Stimulated activated CD8-positive, alpha-beta memory T cell treated with anti-CD3 and anti-CD28 coated beads, Interleukin-12 subunit alpha, Interleukin-12 subunit beta, amount 100 ng/mL, for 24 hours (primary cell): ENCODE data around the gene ZNF76.

Experiments
- DNase-seq: peaks from one replicate; pipeline ENCODE4 v3.0.0-alpha.2; 2020; ENCODE audit errors: extremely low read depth

ZNF76 gene

DNA sequence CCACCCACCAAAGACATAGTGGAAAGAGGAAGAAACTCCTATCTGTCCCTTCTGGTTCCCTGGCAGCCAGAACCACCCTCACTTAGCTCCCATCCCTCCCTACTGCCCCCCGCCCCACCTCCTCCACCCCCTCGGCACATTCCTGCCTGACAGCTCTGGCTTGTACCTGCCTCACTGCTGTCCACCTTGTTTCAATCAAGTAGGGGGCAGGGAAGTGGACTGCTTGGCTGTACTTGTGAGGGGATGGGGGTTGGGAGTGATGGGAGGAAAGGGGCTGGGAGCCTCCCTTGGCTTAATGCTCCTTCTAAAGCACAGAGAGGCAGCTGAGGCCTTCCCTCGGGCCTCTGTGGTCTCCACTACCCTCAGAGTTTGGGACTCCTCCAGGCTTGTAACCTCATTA, 22.1 kb upstream of the ZNF76 start:
- DNase-seq = no peak

DNA sequence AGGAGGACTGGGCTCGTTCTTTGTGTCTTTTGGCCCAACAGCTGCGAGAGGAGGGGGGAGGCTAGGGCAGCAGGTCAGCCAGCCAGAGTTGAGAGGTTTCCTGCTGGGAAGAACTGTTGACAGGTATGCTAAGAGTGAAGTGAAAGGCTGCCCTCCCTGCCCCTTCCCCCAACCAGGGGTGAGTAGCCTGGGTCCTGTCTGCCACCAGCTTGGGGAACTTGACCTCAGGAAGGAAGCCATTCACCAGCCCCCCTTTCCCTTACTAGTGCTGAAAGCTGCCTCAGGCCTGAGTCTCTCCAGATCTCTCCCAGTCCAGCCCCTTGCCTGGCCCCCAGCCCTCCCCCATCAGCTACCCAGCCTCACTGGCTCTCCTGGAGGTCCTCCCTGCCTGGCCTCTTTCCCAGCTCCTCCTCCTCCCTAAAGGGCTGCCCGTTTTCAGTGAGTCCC, 20.7 kb upstream of the ZNF76 start:
- DNase-seq = no peak

DNA sequence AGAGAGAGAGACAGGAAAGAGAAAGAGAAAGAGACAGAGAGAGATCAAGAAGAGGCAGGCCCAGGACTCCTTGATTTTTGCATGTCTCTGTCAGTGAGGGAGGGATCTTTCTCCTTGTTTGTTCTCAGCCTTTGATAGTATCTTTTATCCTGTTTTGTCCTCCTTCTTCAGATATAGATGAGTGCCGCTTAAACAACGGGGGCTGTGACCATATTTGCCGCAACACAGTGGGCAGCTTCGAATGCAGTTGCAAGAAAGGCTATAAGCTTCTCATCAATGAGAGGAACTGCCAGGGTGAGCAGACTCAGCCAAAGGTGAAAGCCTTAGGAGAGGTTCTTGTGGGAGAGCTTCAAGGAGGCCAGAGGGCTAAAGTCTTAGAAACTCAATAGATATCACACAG, 20.0 kb upstream of the ZNF76 start:
- no peak for DNase-seq

DNA sequence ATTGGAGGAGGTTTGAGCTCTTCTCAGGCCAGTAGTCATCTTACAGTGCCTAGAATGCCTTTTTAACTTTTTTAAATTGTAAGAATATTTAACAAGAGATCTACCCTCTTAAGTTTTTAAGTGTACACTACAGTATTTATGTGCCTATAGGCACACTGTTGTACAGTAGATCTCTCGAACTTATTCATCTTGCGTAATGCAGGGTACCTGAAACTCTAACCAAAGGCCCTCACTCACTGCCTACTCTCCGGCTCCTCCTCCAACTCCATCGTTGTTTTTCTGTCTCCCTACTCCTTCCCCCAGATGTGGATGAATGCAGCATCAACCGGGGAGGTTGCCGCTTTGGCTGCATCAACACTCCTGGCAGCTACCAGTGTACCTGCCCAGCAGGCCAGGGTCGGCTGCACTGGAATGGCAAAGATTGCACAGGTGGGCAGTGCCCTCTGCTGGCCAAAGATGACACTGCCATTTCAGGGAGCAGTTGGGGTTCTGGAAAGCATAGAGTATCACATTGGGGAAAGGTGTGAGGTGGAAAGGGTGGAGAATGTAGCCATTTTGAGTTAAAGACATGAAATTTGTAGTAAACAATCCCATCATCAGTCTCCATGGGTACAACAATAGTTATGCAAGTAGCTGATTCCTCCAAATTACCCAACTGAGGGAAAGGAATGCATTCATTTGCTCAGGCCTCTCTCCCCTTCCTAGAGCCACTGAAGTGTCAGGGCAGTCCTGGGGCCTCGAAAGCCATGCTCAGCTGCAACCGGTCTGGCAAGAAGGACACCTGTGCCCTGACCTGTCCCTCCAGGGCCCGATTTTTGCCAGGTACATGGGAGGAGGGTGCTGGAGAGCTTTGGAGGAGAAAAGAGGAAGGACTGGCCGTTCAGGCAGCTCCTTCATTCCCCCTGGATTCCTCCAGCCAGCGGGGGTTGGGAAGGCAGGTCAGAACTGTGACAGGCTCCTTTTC, 18.4 kb upstream of the ZNF76 start:
- peak; percentile 43 for DNase-seq

DNA sequence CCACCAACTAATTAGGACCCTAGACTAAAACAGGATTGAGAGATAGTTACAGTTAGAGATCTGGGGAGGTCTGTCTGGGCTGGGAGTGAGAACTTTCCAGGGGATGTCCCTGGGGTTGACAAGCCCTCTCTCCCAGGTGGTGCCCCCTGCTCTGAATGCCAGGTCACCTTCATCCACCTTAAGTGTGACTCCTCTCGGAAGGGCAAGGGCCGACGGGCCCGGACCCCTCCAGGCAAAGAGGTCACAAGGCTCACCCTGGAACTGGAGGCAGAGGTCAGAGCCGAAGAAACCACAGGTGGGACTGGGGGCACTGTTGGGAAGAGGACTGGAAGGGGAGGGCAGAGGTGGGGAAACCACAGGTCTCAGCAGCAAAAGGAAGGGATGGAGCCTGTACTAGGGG, 17.0 kb upstream of the ZNF76 start:
- no peak for DNase-seq

DNA sequence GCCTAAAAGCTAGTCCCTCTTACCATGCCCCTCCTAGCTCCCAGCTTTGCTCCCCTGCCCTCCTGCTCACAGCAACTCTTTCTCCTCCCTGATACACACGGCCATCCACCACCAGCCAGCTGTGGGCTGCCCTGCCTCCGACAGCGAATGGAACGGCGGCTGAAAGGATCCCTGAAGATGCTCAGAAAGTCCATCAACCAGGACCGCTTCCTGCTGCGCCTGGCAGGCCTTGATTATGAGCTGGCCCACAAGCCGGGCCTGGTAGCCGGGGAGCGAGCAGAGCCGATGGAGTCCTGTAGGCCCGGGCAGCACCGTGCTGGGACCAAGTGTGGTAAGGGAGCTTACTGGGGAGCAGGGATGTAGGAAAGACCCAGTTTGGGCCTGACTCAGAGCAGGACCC, 16.6 kb upstream of the ZNF76 start:
- DNase-seq = no peak

DNA sequence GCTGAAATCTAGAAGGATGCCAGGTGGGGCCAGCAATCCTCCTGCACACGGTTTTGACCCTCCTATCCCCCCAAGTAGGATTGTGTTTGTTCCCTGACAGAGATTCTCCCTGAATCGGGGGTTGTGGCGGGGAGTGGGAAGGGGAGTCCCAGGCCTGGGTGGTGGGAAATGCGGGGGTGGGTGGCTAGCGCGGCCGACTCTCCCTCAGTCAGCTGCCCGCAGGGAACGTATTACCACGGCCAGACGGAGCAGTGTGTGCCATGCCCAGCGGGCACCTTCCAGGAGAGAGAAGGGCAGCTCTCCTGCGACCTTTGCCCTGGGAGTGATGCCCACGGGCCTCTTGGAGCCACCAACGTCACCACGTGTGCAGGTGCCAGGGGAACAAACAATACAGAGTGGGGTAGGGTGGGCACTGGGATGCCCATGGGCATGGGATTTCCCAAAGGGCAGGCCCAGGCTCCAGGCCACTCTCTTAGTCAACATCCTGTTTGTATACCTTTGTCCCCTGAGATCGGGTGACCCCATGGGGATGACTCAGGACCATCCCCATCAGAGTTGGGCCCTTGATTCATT, 16.1 kb upstream of the ZNF76 start:
- no peak for DNase-seq

DNA sequence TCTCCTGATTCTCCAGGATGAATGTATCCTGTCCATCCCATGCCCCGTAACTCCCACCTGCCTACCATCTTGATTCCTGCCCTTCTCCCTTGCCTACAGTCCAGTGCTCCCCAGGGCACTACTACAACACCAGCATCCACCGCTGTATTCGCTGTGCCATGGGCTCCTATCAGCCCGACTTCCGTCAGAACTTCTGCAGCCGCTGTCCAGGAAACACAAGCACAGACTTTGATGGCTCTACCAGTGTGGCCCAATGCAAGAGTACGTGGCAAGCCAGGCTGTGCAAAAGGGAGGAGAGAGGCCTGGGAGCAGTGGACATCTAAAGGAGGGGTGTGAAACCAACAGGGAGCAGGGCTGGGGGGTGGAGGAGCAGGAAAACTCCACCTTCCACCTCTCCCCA, 15.0 kb upstream of the ZNF76 start:
- DNase-seq = no peak

DNA sequence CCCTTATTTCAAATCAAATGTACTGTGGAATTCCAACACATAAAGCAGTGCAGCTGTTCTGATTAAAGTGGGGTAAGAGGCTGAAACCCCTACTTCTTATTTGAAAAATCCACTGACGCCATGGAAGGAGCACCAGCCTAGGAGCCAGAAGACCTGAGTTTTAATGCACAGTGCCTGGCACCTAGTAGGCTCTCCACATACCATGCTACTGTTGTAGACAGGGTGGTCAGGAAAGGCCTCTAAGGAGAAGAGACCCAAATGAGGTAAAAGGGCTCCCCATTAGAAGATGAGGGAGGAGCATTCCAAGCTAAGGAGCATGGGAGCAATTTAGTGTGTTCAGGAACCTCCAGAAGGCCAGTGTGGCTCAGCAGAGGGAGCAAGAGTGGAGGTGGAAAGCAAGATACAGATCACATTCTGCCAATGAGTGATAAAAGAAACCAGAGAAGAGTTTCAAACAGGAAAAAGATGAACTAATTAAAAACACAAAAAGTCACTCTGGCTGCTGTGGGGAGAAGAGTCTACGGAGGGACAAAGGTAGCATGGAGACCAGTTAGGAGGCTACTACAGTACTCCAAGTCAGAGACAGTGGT, 11.8 kb upstream of the ZNF76 start:
- DNase-seq = no peak

DNA sequence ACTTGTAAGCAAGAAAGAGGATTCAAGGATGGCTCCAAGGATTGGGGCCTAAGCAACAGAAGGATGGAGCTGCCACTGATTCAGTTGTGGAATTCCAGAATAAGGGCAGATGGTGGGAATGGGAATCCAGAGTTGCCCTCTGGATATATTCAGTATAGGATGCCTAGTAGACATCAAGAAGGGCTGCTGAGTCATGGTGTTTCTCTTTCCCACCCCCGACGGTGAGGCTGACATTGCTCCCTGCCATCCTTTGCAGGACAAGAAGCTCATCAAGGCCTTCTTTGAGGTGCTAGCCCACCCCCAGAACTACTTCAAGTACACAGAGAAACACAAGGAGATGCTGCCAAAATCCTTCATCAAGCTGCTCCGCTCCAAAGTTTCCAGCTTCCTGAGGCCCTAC, 11.2 kb upstream of the ZNF76 start:
- no peak for DNase-seq

DNA sequence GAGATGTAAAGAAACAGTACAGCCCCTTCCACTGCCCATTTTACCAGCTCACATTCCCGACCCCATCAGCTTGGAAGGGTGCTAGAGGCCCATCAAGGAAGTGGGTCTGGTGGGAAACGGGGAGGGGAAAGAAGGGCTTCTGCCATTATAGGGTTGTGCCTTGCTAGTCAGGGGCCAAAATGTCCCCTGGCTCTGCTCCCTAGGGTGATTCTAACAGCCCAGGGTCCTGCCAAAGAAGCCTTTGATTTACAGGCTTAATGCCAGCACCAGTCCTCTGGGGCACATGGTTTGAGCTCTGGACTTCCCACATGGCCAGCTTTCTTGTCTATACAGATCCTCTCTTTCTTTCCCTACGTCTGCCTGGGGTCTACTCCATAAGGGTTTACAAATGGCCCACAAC, 10.6 kb upstream of the ZNF76 start:
- DNase-seq = no peak

DNA sequence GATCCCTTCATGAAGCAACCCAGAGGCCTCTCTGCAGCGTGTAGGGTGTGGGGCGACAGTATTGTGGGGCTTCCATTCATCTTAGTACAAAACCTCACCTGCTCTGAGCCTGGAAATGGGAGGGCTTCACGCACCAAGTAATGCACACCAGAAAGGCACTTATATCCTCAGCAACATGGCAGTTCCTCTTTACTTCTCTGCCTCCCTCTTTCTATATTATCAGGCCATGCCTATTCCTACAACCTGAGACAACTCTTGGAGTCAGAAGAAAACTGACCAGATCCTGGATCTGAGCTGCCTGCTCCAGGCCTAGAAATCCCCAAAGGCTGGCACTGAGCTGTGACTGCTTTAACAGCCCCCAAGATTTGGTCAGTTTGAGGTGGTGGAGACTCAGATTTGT, 7.6 kb upstream of the ZNF76 start:
- DNase-seq = no peak

DNA sequence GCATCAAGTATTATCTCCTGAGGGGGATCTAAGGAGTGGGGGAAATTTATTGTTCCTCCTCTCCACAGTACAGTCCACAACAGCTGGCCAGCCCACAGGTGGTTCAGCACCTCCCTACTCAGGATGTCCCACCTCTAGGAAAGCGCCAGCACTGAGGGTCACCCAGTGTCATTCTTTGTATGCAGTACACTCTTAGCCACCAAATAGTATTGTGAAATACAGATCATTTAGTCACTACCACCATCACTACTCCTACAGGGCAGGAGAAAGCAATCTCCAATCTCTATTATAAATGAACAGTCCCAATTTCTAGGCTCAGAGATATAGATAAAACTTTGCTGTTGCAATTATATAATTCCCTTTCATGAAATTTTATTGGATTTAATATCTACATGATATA, 6.3 kb upstream of the ZNF76 start:
- DNase-seq = no peak

DNA sequence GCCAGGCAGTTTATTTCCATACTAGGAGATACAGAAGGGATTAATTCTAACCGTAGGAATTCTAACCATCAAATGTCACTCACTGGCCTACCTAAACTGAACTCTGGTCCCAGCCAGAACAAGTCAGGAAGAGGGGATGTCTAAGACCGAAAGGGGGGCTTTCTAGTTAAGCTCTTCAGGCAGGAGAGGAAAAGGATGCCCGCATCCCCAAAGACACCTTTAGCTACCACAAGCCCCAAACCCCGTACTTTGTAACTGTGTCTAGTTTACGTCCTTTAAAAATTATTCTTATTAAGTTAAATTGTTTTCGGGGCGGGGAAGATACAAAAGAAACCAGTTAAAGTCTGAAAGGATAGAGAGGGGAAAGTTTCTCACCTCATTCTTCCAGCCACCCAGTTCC, 1.2 kb upstream of the ZNF76 start:
- DNase-seq = no peak

DNA sequence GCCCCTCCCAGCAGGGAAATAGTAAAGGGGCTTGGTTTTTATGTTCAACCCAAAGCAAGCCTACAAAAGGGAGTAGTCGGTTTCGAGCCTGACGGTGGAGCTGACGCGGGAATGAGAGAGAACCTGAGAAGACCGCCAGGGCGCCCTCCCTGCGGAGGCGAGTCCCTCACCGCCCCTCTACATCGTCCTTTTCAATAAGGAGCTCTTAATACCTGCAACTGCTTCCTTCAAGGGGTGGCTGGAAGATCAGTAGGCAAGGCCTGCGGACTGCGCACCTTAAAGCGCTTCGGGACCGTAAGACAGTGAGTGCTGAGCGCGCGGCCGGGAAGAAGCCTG, 709 bp upstream of the ZNF76 start:
- DNase-seq = no peak

DNA sequence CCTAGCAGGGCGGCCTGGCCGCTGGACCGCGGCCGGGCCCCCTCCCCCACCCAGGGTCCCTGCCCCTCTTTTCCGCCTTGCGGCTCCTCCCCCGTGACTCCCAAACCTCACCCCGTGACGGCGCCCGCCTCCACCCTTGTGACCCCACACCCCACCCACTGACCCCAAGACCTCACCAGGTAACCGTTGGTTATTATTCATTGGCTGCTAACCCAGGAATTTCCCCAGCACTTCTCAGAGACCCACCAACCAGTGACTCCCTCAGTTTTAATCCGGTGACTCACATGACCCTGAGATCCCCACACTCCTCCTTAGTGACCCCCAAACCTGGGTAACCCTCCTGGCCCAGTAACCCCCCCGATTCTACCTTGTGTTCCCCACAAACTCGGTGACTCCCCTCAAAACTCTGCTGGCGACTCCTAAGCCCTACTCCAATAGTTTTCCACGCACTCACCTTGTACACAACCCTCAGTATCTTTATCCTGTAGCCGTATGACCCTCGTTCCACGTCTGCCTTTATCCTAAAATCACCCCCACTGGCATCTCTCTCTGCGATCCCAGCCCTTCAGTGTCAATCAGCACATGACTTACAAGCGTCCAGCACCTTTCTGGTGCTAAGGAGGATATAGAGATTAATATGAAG, 534 bp downstream of the ZNF76 start:
- peak; percentile 48 for DNase-seq

DNA sequence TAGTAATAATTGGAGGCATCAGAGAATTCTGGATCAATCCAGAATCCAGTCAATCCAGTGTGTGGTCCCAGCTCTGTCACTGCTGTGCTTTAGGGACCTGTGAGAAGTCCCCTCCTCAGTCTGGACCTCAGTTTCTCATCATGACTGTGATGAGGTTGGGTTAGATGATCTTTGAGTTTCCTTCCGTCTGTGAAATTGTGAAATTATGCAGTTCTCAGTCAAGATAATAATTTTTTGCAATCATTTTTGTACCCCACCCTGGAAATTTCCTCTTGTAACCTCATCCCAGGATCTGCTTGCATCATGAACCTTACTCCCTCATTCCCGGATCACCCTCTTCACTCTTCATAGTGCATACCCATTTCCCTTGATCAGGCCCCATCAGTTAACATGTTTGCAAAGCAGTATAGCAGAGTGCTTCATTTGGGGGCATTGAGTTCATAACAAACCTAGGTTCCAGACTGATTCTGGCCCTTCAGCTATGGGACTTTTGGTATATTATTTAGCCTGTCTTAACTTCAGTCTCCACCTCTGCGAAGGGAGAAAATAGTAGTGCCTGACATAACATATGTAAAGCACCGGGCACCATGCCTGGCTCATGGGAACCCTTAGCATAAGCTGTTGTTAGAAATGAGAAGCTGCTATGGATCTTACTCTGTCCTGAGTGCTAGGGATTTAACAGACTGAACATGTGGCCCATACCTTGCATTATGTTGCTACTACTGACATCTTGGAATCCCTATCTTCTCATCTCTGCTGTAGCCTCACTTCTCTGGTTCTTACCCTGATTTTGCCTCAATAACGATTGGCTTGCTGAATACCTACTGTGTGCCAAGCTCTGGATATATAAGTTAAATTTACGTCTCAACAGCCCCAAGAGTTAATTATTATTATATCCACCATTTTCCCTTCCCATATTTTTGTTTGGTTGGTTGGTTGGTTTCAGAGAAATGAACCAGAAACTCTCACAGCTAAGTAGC, 1.3 kb downstream of the ZNF76 start:
- DNase-seq = no peak

DNA sequence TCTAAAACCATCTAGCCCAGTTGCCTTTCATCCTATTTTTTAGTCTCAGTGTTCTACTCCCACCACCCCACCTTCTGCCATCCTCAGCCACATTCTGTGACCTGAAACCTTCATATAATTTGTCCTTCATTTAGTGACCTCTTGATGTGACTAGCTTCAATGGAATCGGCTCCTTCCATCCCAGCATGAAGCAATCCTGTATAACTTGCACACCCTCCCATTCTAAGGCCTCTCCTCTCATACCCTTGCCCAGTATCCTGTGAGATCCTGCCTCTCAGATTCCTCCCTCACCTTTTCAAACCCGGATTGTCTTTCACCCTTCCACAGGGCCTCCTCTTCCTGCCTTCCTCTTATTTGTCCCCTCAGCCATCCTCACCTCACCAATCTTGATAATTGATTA, 3.1 kb downstream of the ZNF76 start:
- DNase-seq = no peak

DNA sequence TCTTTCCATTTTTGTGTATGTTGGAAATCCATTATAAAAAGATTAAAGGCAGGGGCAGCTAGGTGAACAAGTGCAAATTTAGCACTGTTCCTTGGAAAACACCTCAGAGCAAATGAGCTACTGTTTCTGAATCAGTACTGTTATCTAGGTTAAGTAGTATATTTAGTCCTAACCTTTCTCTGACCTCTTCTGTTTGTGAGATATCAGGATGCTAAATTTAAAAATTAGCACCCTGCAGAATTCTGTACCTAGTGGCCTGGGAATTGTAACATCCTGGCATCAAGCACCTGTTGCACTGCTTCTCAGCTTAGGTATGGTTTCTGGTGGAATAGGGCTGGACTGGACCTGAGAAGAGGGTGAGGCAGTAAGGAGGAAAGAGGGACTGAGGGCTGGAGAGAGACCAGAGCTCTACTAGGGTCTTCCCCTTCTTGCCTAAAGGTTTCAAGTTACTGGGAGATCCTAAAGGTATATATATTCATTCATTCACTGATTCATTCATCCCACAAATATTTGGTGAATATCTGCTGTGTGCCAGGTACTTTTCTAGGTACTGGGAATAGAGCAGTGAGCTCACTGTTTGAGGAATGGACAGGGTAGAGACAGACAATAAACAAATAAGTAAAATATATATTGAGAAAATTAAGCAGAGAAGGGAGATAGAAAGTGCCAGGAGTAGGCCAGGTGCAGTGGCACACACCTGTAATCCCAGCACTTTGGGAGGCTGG, 5.2 kb downstream of the ZNF76 start:
- DNase-seq = no peak

DNA sequence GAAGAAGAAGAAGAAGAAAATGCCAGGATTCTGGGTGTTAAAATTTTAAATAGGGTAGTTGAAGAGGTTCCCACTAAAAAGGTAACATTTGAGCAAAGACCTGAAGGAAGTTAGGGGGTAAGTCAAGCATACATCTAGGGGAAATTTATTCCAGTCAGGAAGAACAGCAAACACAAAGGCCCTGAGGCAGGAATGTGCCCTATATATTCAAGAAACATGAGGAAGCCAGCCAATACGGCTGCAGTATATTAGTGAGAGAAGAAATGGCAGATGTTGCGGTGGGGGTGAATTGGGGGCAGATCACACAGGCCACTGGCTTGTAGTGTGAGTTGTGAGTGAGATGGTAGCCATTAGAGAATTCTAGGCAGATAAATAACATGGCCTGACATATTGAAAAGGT, 6.0 kb downstream of the ZNF76 start:
- DNase-seq = no peak

DNA sequence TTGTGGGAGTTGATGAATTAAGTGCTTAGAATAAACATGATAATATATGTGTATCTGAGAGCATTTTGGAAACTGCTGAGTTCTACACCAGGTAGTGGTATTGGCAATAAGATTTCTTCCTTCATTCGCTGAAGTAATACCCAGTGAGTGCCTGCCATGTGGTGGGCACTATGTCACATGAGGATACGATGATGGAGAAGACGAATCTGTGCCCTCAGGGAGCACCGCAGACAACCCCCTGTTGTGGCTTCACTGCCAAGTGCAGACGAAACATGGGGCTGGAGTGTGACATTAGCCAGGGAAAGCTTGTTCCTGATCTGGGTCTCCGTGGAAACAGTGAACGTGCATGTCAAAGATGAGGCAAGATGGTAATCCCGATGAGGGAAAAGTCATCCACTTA, 7.9 kb downstream of the ZNF76 start:
- no peak for DNase-seq
